ENCODE results near the gene M1AP.

DNA sequence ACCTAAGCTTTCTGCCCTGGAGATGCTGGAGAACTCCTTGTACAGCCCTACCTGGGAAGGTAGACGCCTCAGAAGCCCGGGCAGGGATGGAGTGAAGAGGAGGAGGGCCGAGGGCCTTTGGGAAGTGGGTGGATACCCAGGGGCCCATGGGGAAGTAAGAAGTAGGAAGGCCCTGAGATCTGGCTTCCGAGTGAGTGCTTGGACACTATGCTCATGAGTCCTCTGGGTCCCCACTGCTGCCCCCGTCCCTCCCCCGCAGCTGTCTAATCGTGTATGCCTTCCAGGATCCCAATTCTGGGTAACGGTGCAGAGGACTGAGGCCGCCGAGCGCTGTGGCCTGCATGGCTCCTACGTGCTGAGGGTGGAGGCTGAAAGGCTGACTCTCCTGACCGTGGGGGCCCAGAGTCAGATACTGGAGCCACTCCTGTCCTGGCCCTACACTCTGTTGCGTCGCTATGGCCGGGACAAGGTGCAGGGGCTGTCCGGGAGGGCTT, 92.5 kb downstream of the M1AP start:
- TF ChIP-seq, protein P1, sequence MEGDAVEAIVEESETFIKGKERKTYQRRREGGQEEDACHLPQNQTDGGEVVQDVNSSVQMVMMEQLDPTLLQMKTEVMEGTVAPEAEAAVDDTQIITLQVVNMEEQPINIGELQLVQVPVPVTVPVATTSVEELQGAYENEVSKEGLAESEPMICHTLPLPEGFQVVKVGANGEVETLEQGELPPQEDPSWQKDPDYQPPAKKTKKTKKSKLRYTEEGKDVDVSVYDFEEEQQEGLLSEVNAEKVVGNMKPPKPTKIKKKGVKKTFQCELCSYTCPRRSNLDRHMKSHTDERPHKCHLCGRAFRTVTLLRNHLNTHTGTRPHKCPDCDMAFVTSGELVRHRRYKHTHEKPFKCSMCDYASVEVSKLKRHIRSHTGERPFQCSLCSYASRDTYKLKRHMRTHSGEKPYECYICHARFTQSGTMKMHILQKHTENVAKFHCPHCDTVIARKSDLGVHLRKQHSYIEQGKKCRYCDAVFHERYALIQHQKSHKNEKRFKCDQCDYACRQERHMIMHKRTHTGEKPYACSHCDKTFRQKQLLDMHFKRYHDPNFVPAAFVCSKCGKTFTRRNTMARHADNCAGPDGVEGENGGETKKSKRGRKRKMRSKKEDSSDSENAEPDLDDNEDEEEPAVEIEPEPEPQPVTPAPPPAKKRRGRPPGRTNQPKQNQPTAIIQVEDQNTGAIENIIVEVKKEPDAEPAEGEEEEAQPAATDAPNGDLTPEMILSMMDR (IDR thresholded peaks at IDR 0.05): no peak
- TF ChIP-seq ZFX (IDR thresholded peaks at IDR 0.05; ENCODE audit: borderline replicate concordance): no peak
